ENCODE data around the gene COL26A1. TPM values are rescaled to one million over a fixed set of nuclear protein-coding genes. Genes with fewer than 3 reads are reported as not detected.

Gene COL26A1
- total RNA-seq: not detected in 2 replicates

DNA sequence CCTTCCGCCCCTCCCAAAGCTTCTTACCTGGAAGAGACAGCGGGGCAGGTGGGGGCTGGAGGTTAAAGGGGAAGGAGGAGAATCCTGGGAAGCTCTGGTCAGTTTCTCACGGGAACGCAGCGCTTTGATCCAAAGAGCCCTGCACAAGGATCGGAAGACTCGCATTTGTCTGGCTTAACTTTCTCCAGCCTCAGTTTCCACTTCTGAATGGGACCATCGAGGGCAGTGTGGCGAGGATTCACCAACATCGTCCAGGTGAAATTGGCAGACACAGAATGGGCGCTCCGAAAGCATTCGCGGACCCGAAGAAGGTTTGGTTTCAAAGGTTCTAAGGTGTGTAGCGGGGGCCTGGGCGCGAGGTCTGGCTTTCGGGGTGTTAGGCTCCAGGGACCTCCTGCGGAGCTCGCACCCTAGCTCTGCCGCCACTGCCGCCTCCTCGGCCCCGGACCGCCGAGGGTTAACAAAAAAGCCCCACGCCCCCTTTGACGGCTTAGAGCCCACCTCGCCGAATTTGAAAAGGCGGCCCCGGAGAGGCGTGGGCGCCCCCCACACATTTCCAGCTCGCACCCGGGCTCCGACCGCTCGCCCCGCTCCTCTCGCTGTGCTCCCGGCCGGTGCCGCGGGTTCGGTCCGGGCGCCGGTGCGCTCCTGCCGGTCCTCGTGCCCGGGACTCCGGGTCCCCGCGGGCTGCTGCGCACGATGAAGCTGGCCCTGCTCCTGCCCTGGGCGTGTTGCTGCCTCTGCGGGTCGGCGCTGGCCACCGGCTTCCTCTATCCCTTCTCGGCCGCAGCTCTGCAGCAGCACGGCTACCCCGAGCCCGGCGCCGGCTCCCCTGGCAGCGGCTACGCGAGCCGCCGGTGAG, at the start of gene COL26A1:
Gene COL26A1 (plus strand): TSS at position 542 of the 862 bp plus-strand sequence. CDS start 158 bp downstream, at position 700.

DNA sequence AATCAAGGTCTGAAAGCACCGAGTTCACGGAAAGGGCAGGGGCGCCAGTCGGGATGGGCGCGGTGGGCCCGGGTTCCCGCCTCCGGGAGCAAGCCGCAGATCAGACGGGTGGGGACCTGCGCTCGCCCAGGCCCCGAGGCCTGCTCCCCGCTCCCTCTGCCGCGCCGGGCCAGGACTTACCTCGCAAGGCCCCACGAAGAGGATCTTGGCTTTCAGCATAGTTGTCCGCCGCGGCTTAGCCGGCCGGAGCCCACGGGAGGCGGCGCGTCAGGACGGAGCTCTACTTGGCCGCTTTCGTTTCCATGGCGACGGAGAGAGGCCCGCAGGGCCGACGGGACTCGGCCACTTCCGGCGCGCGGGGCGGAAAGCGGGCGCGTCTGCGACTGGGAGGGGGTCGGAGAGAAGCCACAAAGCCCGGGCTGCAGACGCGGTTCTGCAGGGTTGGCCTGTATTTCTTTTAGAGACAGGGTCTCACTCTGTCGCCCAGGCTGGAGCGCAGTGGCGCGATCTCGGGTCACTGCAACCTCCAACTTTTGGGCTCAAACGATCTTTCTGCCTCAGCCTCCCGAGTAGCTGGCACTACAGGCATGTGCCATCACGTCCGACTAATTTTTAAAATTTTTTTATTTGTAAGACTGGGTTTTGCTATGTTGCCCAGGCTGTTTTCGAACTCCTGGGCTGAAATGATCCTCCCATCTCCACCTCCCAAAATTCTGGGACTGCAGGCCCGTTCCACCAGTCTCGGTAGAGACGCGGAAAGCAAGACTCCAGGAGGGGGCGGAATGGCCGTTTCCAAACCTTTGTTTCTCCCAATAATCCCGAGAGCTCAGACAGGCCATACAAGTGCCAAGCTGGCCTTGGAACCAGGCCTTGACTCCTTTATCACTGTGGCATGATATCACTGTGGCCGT, 40.9 kb upstream of the COL26A1 start, which contains the start of gene IFT22:
Gene IFT22 (minus strand): TSS at position 322 of the 911 bp plus-strand sequence. CDS start 103 bp downstream, at position 219.

Other genes starting within 250 kb of the COL26A1 start
- 2,658 and 2,684 TPM in 2 replicates for gene SERPINE1, start 235.8 kb upstream of the COL26A1 start, total RNA-seq
- gene AP1S1, start 208.4 kb upstream of the COL26A1 start, total RNA-seq: 128 and 158 TPM in 2 replicates
- gene VGF, start 197.3 kb upstream of the COL26A1 start, total RNA-seq: 0.18 and 0.65 TPM in 2 replicates
- gene NAT16, start 182.6 kb upstream of the COL26A1 start, total RNA-seq: not detected in 2 replicates
- gene MOGAT3, start 161.8 kb upstream of the COL26A1 start, total RNA-seq: not detected in 2 replicates
- 107 and 134 TPM in 2 replicates for gene PLOD3, start 145.3 kb upstream of the COL26A1 start, total RNA-seq
- gene ZNHIT1, start 144.7 kb upstream of the COL26A1 start, total RNA-seq: 135 and 156 TPM in 2 replicates
- 4.7 and 7.0 TPM in 2 replicates for gene CLDN15, start 125.1 kb upstream of the COL26A1 start, total RNA-seq
- 214 and 222 TPM in 2 replicates for gene FIS1, start 117.8 kb upstream of the COL26A1 start, total RNA-seq
- 22.7 and 22.9 TPM in 2 replicates for gene IFT22, start 41.1 kb upstream of the COL26A1 start, total RNA-seq